GM19467 (cell line): ENCODE measurements around the gene KIFC3.
"Not testable (repeated sequence)": the region's sequence is repeated elsewhere in the genome, so short reads cannot be mapped to it uniquely, and the experiment has no call there.

Experiments
- ATAC-seq: cut with Tn5 transposase; IDR thresholded peaks from one replicate; pipeline ENCODE4 v1.9.1; 2021; ENCODE audit warnings: mild to moderate bottlenecking, moderate library complexity; ENCODE audit not compliant: unreplicated experiment

KIFC3 gene

GRCh38 chr16:57743886-57744641, 58.2 kb downstream of the KIFC3 start:
- ATAC-seq = no peak

GRCh38 chr16:57743458-57743857, 58.8 kb downstream of the KIFC3 start:
- no peak for ATAC-seq

DNA sequence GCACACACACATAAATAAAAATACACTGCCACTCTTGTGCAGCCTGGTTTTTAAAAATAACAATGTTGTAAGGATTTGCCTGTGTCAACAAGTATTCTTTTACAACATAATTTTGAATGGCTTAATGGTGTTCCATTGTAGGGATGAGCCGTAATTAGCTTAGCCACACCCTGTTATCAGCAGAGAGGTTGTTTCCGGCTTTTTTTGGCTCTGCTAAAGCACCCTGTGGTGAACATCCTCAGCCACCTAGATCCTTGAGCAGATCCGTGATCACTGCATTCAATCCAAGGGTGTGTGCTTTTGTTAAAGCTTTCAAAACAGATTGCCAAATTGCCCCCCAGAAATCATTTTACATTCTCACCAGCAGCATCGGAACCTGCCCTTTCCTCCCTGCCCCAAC, 59.7 kb downstream of the KIFC3 start:
- ATAC-seq = no peak

- no peak for ATAC-seq
These were observed 60.6 kb downstream of the KIFC3 start for GRCh38 chr16:57741660-57742191.

DNA sequence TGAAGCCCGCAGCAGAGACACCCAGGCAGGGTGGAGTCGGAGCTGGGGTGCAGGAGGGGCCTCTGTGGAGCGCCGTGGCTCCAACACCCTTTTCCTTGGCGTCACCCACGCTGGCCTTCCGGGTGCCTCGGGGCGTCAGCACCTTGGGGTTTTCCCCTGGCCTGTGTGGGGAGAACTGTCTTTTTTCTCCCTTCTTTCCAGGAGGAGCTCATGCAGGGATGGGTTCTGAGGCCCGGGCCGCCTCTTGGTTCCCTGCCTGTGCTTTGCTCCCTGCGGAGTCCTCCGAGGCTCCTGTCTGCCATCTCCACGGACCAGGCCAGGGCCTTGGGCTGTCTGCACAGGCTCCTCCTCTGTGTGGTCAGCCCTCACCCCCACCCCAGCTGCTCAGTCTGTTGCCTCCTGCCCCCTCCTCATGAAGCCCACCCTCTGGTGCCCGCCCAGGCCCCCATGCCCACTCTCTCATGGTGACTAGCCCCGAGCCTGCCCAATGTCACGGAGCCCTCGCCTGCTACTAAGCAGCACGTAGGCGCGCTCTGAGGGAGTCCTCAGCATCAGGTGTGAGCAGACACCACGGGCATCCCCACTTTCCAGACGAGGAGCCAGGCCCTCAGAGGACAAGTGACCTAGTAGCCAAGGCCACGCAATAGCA, 61.7 kb downstream of the KIFC3 start:
- no peak for ATAC-seq

- ATAC-seq = no peak
These were observed 62.4 kb downstream of the KIFC3 start for GRCh38 chr16:57739756-57740422.

GRCh38 chr16:57738844-57739243, 63.4 kb downstream of the KIFC3 start:
- ATAC-seq = no peak

GRCh38 chr16:57736419-57737351, 65.6 kb downstream of the KIFC3 start:
- ATAC-seq = no peak

DNA sequence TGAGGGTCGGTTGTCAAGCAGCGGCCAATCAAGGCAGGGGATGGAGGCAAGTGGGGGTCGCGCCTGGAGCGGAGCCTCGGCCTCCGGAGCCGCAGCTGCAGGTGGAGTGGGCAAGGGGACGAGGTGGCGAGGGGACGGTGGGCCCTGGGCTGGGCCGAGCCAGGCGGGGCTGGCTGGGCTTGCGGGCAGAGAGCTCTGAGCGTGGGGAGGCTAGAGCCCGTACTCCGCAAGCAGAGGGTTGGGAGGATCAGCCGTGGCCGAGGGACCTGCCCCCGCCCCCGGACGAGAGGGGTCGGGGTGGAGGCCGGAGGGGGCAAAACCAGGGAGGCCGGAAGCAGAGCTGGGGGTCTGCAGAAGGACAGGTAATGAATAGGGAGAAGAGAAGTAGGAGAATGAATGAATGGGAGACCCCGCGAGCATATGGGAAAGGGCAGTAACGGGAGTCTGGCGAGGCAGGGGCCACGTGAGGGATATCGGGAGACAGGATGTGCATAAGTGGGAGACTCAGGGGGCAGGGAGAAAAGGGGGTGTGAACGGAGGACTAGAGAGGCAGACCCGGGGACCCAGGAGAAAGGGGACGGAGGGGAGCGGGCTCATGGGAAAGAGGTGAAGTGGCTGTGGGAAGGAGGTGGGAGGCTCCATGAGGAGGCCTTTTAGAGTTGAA, 66.4 kb downstream of the KIFC3 start, which contains the start of gene KATNB1:
TSS of gene KATNB1 (plus strand) at position 16 of the 664 bp plus-strand sequence. CDS start 1,474 bp downstream, outside the sequence.
- no peak for ATAC-seq

DNA sequence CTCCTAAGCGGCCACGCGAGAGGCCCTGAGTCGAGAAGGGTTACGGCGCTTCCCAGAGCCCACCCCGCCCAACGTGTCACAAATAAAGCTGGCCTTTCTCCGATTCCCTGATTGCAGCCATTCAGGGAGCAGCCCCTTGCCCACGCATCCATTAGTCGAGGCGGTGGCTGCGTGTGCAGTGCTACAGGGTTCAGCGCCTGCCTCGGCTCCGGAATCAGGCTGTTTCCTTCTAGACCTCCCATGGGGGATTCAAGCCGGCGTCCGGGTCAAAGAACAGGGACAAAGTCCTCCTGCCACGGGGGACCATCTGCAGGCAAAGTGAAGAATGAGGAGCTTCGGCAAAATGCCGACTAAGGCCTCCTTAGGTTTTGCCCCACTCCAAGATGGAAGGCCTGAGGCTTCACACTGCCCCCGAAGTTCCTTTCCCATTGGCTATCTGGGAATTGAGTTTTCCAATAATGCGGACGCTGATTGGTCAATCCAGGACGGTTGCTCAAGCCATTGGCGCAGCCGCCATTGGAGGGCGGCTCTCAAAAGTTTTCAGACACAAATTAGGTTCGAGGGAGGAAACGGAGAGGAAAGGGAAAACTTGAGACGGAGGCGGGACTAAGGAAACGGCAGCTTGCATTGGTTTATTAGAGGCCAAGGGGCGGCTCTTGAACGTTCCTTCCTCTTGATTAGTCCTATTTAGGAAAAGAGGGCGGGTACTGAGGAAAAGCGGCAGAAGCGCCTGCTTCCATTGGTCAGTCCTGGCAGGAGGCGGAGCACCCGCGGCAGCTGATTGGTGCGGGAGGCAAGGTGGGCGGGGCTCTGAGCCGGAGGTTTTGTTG, 67.2 kb downstream of the KIFC3 start:
- ATAC-seq = peak; percentile 81

GRCh38 chr16:57734308-57734924, 67.9 kb downstream of the KIFC3 start:
- no peak for ATAC-seq

- ATAC-seq = no peak
These were observed 69.6 kb downstream of the KIFC3 start for GRCh38 chr16:57732714-57733113.

DNA sequence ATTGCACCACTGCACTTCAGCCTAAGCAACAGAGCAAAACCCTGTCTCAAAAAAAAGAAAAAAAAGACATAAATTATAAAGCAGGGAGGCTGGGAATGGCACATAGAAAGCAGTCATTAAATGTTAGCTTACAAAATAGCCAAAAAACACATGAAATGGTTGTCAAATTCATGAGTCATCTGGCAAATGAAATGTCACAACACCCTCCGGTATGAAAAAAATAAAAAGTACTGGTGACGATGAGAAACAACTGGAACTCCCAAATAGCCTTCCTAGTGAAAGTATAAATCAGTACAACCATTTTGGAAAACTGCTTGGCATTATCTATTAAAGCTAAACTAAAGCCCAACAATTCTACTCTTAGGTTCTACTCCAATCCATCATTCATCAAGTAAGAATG, 70.3 kb downstream of the KIFC3 start:
- no peak for ATAC-seq

DNA sequence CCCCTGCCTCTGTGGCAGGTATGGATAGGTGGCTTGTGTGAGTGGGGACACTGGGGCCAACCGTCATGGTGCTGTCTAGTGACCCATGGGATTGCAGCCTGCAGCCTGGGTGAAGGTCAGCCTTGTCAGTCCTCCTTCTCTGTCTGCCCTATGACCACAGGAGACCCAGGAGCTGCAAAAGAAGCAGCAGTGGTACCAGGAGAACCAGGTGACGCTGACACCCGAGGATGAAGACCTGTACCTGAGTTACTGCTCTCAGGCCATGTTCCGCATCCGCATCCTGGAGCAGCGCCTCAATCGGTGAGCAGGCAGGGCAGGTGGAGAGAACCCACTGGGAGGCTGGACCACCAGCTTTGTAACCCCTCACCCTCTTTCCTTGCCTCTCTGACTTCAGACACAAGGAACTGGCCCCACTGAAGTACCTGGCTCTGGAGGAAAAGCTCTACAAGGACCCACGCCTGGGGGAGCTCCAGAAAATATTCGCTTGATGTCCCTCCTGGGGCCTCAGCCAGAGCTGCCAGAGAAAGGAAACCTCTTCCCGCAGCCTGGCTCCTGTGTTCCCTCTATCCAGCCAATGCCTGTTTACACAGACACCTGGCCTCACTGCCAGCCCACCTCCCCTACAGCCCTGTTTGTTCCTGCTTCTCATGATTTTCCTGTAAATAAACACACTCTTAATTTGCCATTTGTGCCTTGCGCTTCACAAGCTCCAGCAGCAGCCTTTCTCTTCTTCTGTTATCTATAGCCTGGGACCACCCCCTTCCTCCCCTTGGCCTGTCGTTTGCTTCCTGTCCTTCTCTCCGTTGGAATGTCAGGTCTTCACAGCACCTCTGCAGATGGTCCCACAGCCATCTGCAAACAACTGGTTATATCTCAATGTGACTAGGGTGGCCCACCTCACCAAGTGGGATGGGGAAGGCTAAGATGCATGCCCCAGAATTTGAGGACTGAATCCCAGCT, 71.2 kb downstream of the KIFC3 start:
- ATAC-seq = no peak

DNA sequence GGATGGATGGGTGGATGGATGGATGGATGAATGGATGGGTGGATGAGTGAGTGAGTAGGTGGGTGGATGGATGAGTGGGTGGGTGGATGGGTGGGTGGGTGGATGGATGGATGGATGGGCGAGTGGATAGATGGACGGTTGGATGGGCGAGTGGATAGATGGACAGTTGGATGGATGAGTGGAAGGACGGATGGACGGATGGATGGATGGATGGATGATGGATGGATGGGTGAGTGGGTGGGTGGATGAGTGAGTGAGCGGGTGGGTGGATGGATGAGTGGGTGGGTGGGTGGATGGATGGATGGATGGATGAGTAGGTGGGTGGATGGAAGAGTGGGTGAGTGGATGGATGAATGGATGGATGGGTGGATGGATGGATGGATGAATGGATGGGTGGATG, 72.4 kb downstream of the KIFC3 start:
- not testable (repeated sequence) for ATAC-seq

- no peak for ATAC-seq
These were observed 73.2 kb downstream of the KIFC3 start for GRCh38 chr16:57729182-57729484.

DNA sequence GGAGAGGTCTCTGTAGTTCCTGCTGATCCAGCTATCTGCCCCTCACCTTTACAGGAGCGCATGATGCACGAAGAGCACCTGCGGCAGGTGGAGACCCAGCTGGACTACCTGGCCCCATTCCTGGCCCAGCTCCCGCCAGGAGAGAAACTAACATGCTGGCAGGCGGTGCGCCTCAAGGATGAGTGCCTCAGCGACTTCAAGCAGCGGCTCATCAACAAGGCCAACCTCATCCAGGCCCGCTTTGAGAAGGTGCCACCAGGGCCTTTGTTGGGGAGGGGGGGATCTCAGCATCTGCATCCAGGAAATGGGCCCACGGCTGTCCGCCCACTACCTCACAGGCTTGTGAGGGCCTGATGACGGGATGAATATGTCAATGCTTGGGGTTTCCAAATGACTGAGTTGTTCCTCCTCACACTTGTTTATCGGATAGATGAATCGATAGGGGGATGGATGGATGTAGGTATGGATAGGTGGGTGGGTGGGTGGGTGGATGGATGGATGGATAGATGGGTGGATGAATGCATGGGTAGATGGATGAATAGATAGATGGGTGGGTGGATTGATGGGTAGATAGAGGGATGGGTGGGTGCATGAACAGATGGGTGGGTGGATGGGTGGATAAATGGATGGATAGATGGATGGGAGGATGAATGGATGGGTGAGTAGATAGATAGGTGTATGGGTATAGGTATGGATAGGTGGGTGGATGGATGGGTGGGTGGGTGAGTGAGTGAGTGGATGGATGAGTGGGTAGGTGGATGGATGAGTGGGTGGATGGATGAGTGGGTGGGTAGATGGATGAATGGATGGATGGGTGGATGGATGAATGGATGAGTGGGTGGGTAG, 73.7 kb downstream of the KIFC3 start:
- ATAC-seq = no peak
